EH (cell line): Measurements from ENCODE around the gene PREX1.

ENCODE experiments used
- DNase-seq: peaks from one replicate; pipeline ENCODE4 v3.0.0-alpha.2; 2015; ENCODE audit warnings: low read depth

PREX1 gene

DNA sequence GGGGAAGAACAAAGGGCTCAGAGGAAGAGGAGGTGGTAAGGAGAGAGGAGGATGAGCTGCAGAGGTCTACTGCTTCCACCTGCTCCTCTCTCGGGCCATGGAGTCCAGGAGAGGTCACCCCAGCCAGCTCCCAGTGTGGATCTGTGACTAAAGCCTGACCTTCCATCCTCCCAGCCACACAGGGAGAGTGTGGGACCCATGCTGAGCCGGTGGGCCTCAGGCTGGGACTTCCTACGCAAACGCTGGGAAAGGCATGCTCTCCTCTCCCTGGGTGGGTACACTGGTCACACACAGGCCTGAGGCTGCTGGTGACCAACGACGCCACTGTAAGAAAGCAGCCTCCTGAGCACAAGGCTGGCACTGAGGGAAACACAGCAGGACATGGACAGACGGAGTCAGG is 111.3 kb downstream of the PREX1 start:
- DNase-seq: no peak

- DNase-seq: no peak
Measured at GRCh38 chr20:48716086-48716485, 111.7 kb downstream of the PREX1 start.

DNA sequence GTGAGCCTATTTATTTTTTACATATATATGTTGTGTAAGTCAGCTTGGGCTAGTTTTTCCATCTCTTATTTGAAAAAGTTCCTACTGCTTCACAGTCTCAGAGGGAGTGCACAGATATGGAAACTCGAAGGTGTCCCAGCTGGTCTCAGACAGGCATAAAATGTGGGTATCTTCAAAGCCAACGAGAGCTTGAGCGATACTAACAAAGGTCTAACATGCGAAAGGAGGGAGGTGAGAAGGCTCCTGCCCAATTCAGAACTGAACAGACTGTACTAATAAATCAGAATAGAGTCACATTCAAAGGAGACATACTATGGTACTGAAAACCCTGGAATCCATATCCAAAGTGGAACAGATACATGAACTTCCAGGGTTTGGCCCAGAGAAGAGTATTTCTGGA is 113.0 kb downstream of the PREX1 start:
- DNase-seq: no peak

DNA sequence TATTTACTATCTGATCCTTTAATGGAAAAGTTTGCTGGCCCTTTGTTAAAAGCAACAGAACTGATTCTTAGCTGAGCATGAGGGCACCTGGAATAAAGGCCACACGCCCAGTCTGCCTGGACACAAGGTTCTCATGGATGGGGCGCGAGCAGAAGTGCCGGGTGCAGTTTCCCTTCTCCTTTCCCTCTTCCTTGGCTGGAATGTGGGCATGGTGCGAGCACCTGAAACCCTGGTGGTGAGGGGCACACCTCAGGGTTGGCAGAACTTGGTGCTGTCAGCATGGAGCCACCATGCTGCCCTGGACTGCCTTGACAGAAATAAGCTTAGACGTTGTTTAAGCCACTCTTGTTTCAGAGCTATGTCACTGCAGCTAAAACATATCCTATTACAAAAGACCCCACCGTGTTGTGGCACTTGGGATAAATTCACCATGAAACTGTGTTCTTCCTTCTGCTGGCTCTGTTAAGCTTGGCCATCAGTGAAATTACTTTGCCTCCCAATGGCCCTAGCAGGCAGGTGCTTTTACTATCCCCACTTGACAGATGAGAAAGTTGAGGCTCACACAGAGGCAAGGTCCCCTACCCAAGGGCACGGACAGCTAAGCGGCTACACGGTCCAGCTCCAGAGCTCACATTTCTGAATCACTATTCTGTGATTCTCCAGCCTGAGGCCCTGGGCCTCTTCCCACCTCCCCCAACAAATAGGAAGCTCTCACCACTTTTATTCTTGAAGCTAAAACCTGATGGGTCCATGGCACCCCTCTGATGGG is 115.9 kb downstream of the PREX1 start:
- DNase-seq: no peak

DNA sequence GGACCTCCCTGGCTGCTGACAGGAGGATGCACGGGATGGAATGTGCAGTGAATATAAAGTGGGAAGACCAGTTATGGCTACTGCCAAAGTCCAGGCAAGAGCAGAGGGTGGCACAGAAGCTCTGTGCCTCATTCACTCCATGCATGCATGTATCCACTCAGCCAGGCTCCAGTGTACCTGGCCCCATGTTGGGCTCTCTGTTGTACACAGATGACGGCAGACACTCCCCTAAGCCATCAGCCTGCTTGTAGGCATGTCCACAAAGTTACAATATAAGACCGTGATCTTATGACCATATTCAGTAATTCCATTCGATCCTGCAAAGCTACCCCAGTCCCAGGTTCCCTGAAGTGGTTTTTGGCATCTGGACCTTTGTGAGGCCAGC is 116.8 kb downstream of the PREX1 start:
- no peak for DNase-seq

GRCh38 chr20:48710341-48711043 is 117.3 kb downstream of the PREX1 start:
- no peak for DNase-seq

GRCh38 chr20:48709744-48710143 is 118.1 kb downstream of the PREX1 start:
- DNase-seq: no peak

GRCh38 chr20:48709058-48709691 is 118.6 kb downstream of the PREX1 start:
- DNase-seq: no peak

DNA sequence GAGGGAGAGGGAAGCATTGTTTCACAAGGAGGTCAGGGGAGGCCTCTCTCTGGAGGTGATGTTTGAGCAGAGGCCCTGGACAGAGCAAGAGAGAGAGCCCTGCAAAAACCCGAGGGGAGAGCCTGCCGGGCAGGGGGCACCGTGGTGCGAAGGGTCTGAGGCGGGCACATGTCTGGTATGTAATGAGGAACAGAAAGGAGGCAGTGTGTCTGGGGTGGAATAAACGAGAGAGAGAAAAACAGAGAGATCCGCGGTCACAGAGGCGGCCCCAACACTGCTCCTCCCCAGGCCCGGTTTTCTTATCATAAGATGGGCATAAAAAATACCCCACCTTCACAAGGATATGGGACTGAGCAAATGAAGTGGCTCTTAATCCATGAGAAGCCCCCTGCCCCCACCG is 119.2 kb downstream of the PREX1 start:
- no peak for DNase-seq

- no peak for DNase-seq
Measured at GRCh38 chr20:48708116-48708515, 119.7 kb downstream of the PREX1 start.

DNA sequence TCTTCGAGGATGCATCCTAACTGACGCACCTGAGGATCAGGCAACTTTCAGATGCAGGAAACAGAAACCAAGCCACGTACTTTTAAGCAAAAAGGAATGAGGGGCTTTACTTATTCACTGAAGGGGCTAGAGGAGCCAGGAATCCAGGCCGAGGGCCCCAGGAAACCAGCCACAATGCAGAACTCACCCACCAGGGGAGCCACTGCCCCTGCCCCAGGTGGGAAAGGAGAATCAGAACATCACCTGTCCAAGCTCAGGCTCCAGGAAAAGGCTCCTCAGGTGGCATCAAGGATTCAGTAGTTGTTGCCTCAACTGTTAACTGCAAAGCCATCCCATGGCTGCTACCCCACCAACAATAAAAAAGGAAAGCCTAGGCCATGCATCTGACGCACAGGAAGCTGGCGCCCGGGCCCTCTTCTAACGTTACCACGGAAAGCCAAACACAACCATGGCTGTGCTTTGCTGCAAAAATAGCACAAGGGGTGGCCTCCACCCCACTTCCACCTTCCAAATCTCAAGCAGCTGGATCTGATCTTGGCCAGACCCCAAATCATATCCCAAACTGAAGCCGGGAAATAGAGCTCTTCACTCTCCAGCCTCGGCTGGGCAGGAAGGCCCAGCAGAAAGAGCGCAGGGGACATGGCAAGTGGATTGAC is 121.0 kb downstream of the PREX1 start:
- DNase-seq: no peak

GRCh38 chr20:48706116-48706656 is 121.6 kb downstream of the PREX1 start:
- no peak for DNase-seq

DNA sequence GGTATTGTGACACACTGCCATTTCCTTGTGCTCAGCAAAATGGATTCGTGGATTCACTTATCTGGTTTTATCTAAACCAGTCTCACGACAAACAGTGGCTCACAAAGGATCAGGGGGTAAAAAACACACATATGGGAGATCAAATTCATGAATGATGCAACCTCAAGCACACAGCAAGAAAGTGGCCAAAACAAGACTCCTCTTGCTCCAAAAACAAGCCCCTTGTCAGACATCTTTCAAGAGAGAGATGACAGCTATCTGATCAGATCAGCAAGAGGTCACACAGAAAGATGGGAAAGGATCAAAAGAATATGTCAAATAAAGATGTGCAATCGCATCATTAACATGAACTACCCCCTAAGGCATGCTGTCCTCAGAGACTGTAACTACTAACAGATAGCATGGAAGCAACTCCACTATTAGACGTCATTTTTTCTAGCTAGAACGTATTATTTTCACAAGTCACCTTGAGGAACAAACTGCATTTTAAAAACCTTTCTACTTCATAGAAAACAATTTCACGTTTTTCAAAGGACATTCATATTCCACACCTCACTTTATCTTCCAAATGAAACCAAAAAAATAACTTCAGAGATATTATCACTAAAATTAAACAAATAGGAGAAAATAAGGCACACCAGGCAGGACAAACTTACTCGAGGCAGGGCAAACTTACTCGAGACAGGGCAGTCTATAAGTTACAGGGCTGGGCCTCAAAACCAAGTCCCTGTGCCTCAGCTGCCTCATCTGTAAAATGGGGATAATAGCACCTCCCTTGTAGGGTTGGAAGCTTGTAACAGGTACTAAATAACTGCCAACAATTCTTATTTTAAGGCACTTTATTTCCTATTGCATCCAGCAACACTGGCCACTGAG is 122.3 kb downstream of the PREX1 start:
- DNase-seq: no peak

- DNase-seq: no peak
Measured at GRCh38 chr20:48704761-48705160, 123.0 kb downstream of the PREX1 start.

DNA sequence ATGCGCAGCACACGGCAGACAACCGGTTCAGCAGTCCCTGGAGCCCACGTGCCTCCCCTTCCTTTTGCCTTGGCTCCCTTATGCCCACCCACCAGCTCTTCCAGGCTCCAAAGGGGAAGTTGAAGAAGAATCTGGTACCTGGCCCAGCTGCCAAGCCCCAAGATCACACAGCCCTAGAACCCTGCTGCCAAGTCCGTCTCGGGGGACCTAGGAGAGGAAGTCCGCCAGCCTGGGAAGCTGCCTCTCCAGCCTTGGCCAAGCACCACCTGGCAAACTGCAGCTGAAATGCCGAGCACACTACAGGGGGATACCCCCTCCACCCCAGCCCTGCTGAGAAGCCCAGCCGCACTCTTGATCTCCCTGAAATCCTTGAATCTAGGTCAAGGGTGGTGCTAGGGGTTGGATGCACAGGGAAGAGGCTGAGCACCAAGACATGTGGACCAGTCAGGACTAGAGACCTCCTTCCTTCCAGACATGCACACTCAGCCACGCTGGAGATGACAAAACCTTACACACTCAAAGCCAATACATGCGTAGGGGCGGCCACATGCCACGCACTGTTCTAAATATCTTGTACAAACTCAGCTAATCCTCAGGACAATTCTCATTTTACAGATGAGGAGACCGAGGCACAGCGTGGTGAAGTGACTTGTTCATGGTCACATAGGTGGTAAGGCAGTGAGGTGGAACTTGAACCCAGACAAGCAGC is 124.1 kb downstream of the PREX1 start:
- no peak for DNase-seq

DNA sequence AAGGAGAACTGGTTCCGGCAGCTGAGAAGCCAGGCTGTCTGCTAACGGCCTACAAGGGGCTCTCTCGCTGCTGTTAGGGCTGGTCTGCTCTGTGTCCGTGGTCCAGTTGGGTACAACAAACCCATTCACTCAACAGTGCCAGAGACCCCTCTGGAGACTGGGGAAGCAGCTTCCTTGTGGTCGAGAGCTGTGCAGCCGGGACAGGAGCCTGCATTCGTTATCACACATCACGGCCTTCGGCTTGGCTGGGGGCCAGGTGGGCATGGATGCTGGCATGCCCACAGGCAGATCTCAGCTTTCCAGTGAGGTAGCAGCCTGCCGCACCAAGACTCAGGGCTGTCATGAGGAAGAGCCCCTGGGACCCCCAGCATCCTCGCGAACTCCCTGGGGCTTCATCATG is 124.7 kb downstream of the PREX1 start:
- DNase-seq: no peak

DNA sequence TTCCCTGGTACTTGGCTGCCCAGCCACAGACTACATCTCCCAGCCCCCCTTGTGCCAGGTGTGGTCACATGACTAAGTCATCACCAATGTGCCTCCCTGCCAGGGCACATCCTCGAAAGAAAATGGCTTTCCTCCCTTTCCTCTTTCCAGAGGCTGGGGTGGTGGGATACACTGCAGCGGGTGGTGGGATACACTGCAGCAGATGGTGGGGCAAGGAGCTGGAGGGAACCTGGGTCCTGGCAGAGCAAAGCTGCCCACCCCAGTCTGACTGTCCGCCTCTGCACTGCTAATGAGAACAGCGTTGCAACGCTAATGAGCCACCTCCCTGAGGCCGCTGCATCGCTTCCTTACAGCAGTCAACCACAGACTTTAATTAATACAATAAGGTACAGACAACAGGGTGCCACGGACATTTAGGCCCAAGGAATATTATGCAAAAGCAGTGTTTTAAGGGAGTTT is 125.3 kb downstream of the PREX1 start:
- no peak for DNase-seq

DNA sequence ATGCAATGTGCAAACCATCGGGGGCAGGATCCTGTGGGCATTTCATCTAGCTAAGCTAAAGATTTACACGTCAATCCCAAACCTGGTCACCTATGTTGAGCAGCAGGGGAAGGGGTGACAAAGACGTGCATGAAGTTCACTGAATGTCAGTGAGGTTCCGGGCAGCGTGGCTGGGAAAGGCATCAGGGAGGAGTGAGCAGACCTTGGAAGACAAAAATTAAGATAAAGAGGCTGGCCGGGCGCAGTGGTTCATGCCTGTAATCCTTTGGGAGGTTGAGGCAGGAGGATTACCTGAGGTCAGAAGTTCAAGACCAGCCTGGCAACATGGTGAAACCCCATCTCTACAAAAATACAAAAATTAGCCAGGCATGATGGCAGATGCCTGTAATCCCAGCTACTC is 126.1 kb downstream of the PREX1 start:
- DNase-seq: no peak

GRCh38 chr20:48698507-48699267 is 129.1 kb downstream of the PREX1 start:
- no peak for DNase-seq
